ENCODE results near the gene ASCC1.

ASCC1 gene

GRCh38 chr10:72081772-72082590 lies 134.1 kb downstream of the ASCC1 start:
- H2AFZ ChIP-seq, result no peak overlapping the region
- H3K9me3 ChIP-seq (ENCODE audit: control insufficient read depth, low read length), result no peaks in the 10 kb centered on the region
- H3K4me1 ChIP-seq, result no peaks in the 10 kb centered on the region
- no peaks in the 10 kb centered on the region for H3K79me2 ChIP-seq
- no peaks in the 10 kb centered on the region for H3K36me3 ChIP-seq (ENCODE audit: control insufficient read depth, insufficient read depth, low read length)
- no peaks in the 10 kb centered on the region for H3K27me3 ChIP-seq (ENCODE audit: control insufficient read depth, insufficient read depth, low read length)
- no peak overlapping the region for H3K4me3 ChIP-seq (ENCODE audit: low read depth, low read length)
- H3K9ac ChIP-seq, result no peak overlapping the region
- no peak overlapping the region for H3K27ac ChIP-seq
- TF ChIP-seq, protein P1, sequence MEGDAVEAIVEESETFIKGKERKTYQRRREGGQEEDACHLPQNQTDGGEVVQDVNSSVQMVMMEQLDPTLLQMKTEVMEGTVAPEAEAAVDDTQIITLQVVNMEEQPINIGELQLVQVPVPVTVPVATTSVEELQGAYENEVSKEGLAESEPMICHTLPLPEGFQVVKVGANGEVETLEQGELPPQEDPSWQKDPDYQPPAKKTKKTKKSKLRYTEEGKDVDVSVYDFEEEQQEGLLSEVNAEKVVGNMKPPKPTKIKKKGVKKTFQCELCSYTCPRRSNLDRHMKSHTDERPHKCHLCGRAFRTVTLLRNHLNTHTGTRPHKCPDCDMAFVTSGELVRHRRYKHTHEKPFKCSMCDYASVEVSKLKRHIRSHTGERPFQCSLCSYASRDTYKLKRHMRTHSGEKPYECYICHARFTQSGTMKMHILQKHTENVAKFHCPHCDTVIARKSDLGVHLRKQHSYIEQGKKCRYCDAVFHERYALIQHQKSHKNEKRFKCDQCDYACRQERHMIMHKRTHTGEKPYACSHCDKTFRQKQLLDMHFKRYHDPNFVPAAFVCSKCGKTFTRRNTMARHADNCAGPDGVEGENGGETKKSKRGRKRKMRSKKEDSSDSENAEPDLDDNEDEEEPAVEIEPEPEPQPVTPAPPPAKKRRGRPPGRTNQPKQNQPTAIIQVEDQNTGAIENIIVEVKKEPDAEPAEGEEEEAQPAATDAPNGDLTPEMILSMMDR (IDR thresholded peaks at IDR 0.05), result no peak
- H3K4me2 ChIP-seq (ENCODE audit: low read length), result no peak overlapping the region

GRCh38 chr10:72081210-72081609 lies 134.9 kb downstream of the ASCC1 start:
- Histone ChIP-seq H3K9ac (no peak overlapping the region), H3K4me2 (ENCODE audit: low read length) (no peak overlapping the region), H3K79me2 (no peaks in the 10 kb centered on the region), H3K4me3 (ENCODE audit: low read depth, low read length) (no peak overlapping the region), H2AFZ (no peak overlapping the region), H3K27me3 (ENCODE audit: control insufficient read depth, insufficient read depth, low read length) (no peaks in the 10 kb centered on the region), H3K36me3 (ENCODE audit: control insufficient read depth, insufficient read depth, low read length) (no peaks in the 10 kb centered on the region), H3K4me1 (no peaks in the 10 kb centered on the region), H3K9me3 (ENCODE audit: control insufficient read depth, low read length) (no peaks in the 10 kb centered on the region), H3K27ac (no peak overlapping the region)
- TF ChIP-seq, protein P1 (IDR thresholded peaks at IDR 0.05), result no peak

GRCh38 chr10:72080042-72080975 lies 135.8 kb downstream of the ASCC1 start:
- no peaks in the 10 kb centered on the region for H3K36me3 ChIP-seq (ENCODE audit: control insufficient read depth, insufficient read depth, low read length)
- no peaks in the 10 kb centered on the region for H3K79me2 ChIP-seq
- H2AFZ ChIP-seq, result no peak overlapping the region
- H3K27me3 ChIP-seq (ENCODE audit: control insufficient read depth, insufficient read depth, low read length), result no peaks in the 10 kb centered on the region
- no peak overlapping the region for H3K9ac ChIP-seq
- no peak overlapping the region for H3K4me2 ChIP-seq (ENCODE audit: low read length)
- no peak overlapping the region for H3K4me3 ChIP-seq (ENCODE audit: low read depth, low read length)
- no peaks in the 10 kb centered on the region for H3K4me1 ChIP-seq
- TF ChIP-seq, protein P1 (IDR thresholded peaks at IDR 0.05), result no peak
- H3K27ac ChIP-seq, result no peak overlapping the region
- H3K9me3 ChIP-seq (ENCODE audit: control insufficient read depth, low read length), result no peaks in the 10 kb centered on the region

DNA sequence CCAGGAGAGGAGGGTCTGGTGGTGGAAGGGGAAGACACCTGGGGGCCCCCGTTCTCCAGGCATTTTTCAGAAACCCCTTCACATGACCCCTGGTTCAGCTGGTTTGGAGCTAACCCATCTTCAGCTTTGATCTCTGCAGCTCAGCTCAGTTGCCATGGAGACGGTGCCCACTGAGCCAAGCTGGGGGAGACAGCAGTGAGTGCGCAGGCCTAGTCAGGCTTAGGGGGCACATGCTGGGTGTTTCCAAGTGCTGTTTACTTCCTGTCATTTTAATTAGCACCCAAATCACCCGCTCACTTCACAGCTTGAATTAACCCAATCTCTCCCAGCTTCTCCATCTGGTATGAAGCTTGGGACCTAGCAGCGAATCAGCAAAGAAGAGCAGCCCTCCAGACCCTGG lies 136.7 kb downstream of the ASCC1 start:
- no peaks in the 10 kb centered on the region for H3K4me1 ChIP-seq
- H2AFZ ChIP-seq, result no peak overlapping the region
- no peak overlapping the region for H3K9ac ChIP-seq
- TF ChIP-seq, protein P1 (IDR thresholded peaks at IDR 0.05), result no peak
- H3K9me3 ChIP-seq (ENCODE audit: control insufficient read depth, low read length), result no peaks in the 10 kb centered on the region
- no peak overlapping the region for H3K27ac ChIP-seq
- H3K4me3 ChIP-seq (ENCODE audit: low read depth, low read length), result no peak overlapping the region
- H3K36me3 ChIP-seq (ENCODE audit: control insufficient read depth, insufficient read depth, low read length), result no peaks in the 10 kb centered on the region
- no peaks in the 10 kb centered on the region for H3K27me3 ChIP-seq (ENCODE audit: control insufficient read depth, insufficient read depth, low read length)
- no peak overlapping the region for H3K4me2 ChIP-seq (ENCODE audit: low read length)
- H3K79me2 ChIP-seq, result no peaks in the 10 kb centered on the region

Data from parathyroid adenoma (tissue), 2 donors.